ENCODE results near the gene WIZ. TPM values are rescaled to one million over a fixed set of nuclear protein-coding genes. Genes with fewer than 3 reads are reported as not detected.

The WIZ gene
- polyA plus RNA-seq, 1 donor (not counting 4 experiments of a cell fraction or from before 2014, with no cell fraction given), result 5.1 TPM

GRCh38 chr19:15427350-15427700 lies 22.4 kb downstream of the WIZ start:
- Histone ChIP-seq H3K4me3 (ENCODE audit: control insufficient read depth in 2 of 3, extremely low read depth in 1 of 3, insufficient read depth in 2 of 3, low read depth in 1 of 3, low read length in 3 of 3) (no peak overlapping the region), H3K36me3 (ENCODE audit: control insufficient read depth in 2 of 2, extremely low read depth in 1 of 2, insufficient read depth in 2 of 2, low read length in 2 of 2) (peaks cover 35 to 47% of the 10 kb centered on the region in 2 experiments), H4K20me1 (ENCODE audit: control insufficient read depth, extremely low read depth, insufficient read depth, low read length) (no peaks in the 10 kb centered on the region), H3K4me2 (ENCODE audit: control insufficient read depth, extremely low read depth, insufficient read depth, low read depth, low read length) (no peak overlapping the region), H3K27me3 (ENCODE audit: control insufficient read depth, extremely low read depth, insufficient read depth, low read length) (no peaks in the 10 kb centered on the region), H3K4me1 (ENCODE audit: control insufficient read depth, extremely low read depth, insufficient read depth, low read length) (peaks cover 8% of the 10 kb centered on the region), H2AFZ (ENCODE audit: control insufficient read depth, low read length) (no peak overlapping the region), H3K9me1 (ENCODE audit: control insufficient read depth, extremely low read depth, insufficient read depth, low read length) (no peaks in the 10 kb centered on the region), H3K27ac (ENCODE audit: control insufficient read depth, insufficient read depth, low read length) (no peak overlapping the region), H3K9me3 (ENCODE audit: control insufficient read depth, low read depth, low read length) (peaks cover 5% of the 10 kb centered on the region), H3K9ac (ENCODE audit: control insufficient read depth, extremely low read depth, insufficient read depth, low read length) (no peak overlapping the region), H3K79me2 (ENCODE audit: control insufficient read depth, insufficient read depth, low read length) (peaks cover 48% of the 10 kb centered on the region)
- DNase-seq (ENCODE audit: low read depth, low spot score) (no peak), FAIRE-seq (no peak)
- TF ChIP-seq, protein P1, sequence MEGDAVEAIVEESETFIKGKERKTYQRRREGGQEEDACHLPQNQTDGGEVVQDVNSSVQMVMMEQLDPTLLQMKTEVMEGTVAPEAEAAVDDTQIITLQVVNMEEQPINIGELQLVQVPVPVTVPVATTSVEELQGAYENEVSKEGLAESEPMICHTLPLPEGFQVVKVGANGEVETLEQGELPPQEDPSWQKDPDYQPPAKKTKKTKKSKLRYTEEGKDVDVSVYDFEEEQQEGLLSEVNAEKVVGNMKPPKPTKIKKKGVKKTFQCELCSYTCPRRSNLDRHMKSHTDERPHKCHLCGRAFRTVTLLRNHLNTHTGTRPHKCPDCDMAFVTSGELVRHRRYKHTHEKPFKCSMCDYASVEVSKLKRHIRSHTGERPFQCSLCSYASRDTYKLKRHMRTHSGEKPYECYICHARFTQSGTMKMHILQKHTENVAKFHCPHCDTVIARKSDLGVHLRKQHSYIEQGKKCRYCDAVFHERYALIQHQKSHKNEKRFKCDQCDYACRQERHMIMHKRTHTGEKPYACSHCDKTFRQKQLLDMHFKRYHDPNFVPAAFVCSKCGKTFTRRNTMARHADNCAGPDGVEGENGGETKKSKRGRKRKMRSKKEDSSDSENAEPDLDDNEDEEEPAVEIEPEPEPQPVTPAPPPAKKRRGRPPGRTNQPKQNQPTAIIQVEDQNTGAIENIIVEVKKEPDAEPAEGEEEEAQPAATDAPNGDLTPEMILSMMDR (optimal IDR thresholded peaks at IDR 0.05 in 1 of 3, IDR thresholded peaks at IDR 0.05 in 1 of 3, conservative IDR thresholded peaks at IDR 0.05 in 1 of 3; ENCODE audit: extremely low read depth in 1 of 3, insufficient read depth in 2 of 3, low read length in 3 of 3), result no peak
- TF ChIP-seq EZH2 (IDR thresholded peaks at IDR 0.05; ENCODE audit: low read length), result no peak
- dilution Hi-C loops (cut with MboI; ENCODE audit: extremely low pct_ligation_motif_present, low sequenced_read_pairs), result no loop called here

- no peak overlapping the region for H3K4me2 ChIP-seq (ENCODE audit: control insufficient read depth, extremely low read depth, insufficient read depth, low read depth, low read length)
- H3K36me3 ChIP-seq (ENCODE audit: control insufficient read depth in 2 of 2, extremely low read depth in 1 of 2, insufficient read depth in 2 of 2, low read length in 2 of 2), result peaks cover 36 to 47% of the 10 kb centered on the region in 2 experiments
- no peak overlapping the region for H3K9ac ChIP-seq (ENCODE audit: control insufficient read depth, extremely low read depth, insufficient read depth, low read length)
- H2AFZ ChIP-seq (ENCODE audit: control insufficient read depth, low read length), result no peak overlapping the region
- H4K20me1 ChIP-seq (ENCODE audit: control insufficient read depth, extremely low read depth, insufficient read depth, low read length), result no peaks in the 10 kb centered on the region
- H3K27me3 ChIP-seq (ENCODE audit: control insufficient read depth, extremely low read depth, insufficient read depth, low read length), result no peaks in the 10 kb centered on the region
- FAIRE-seq (no peak), DNase-seq (ENCODE audit: low read depth, low spot score) (no peak)
- H3K4me1 ChIP-seq (ENCODE audit: control insufficient read depth, extremely low read depth, insufficient read depth, low read length), result peaks cover 8% of the 10 kb centered on the region
- TF ChIP-seq EZH2 (IDR thresholded peaks at IDR 0.05; ENCODE audit: low read length), result no peak
- TF ChIP-seq, protein P1 (optimal IDR thresholded peaks at IDR 0.05 in 1 of 3, IDR thresholded peaks at IDR 0.05 in 1 of 3, conservative IDR thresholded peaks at IDR 0.05 in 1 of 3; ENCODE audit: extremely low read depth in 1 of 3, insufficient read depth in 2 of 3, low read length in 3 of 3), result no peak
- H3K9me1 ChIP-seq (ENCODE audit: control insufficient read depth, extremely low read depth, insufficient read depth, low read length), result no peaks in the 10 kb centered on the region
- H3K4me3 ChIP-seq (ENCODE audit: control insufficient read depth in 2 of 3, extremely low read depth in 1 of 3, insufficient read depth in 2 of 3, low read depth in 1 of 3, low read length in 3 of 3), result no peak overlapping the region
- dilution Hi-C loops (cut with MboI; ENCODE audit: extremely low pct_ligation_motif_present, low sequenced_read_pairs), result no loop called here
- H3K79me2 ChIP-seq (ENCODE audit: control insufficient read depth, insufficient read depth, low read length), result peaks cover 42% of the 10 kb centered on the region
- no peak overlapping the region for H3K27ac ChIP-seq (ENCODE audit: control insufficient read depth, insufficient read depth, low read length)
- H3K9me3 ChIP-seq (ENCODE audit: control insufficient read depth, low read depth, low read length), result peaks cover 5% of the 10 kb centered on the region
Observed at GRCh38 chr19:15426485-15427349, 23.0 kb downstream of the WIZ start.
